HG02840 (cell line): ENCODE data around the gene APCDD1.

ENCODE experiments used
- ATAC-seq: cut with Tn5 transposase; IDR thresholded peaks from one replicate; pipeline ENCODE4 v1.9.1; 2021; ENCODE audit warnings: mild to moderate bottlenecking, moderate library complexity, moderate number of reproducible peaks; ENCODE audit not compliant: unreplicated experiment, low FRiP score

The APCDD1 gene

DNA sequence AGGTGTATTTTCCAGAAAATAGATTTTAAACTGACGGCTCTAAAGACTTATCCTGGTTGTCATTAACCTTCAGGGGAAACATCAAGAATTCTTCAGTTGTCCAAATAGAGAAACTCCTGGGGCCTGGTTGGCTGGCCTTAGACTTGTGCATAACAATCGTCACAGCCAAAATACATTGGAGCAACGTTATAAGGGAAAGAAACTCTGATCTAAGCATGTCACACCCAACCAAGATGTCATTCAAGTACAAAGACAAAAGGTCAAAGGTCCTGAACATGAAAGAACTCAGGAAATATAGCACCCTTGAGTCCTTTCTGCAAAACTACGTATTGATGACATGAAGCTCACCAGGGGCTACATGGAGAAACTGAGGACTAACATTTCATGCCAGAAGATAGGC is 23.8 kb upstream of the APCDD1 start:
- no peak for ATAC-seq

DNA sequence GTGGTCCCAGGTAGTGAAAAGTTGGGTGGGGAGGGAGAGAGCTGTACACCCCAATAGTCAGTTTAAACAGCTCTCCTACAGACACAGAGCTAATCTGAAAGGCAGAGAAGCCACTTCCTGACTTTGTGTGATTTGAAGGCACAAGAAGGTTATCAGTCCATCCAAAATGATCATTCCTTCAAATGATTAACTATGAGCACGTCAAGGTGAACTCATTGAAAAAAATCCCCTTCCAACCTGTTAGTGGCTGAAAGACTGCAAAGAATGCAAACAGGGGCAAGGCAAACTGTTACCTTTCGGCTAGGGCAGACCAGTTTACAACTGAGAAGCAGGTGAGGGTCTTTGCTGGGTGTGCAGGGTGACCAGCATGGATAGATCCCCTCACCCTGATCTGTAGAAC is 22.8 kb upstream of the APCDD1 start:
- no peak for ATAC-seq

DNA sequence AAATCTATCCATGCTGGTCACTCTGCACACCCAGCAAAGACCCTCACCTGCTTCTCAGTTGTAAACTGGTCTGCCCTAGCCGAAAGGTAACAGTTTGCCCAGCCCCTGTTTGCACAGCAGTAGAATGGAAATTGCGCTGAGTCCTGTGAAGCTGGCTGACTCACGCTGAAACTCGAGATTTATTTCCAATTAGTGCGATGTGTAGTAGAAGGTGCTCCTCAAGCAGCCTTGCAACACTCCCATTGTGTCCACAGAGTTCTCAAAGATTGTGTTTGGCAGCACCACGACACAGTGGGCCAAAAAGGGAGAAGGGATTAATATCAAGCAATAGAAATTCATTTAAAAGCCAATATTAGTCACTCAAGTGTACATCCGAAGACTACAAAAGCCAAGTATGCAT is 21.7 kb upstream of the APCDD1 start:
- no peak for ATAC-seq

DNA sequence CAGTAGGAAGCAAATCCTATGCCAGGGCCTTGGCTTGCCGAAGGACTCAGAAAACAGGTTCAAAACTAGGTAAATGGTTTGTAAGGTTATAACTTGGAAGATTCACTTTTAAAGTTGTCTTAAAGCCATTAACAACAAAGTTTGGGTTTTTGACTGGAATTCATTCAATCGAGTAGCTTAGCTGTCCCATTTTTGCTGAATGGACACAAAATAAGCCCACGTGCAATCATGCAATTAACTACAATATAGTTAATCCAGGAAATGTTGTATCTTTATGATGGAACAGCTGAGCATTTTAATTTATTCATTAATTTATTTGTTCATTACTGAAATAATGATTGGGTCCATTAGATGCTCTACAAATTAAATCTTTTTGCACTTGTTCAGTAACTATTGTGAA is 18.3 kb upstream of the APCDD1 start:
- ATAC-seq: no peak

DNA sequence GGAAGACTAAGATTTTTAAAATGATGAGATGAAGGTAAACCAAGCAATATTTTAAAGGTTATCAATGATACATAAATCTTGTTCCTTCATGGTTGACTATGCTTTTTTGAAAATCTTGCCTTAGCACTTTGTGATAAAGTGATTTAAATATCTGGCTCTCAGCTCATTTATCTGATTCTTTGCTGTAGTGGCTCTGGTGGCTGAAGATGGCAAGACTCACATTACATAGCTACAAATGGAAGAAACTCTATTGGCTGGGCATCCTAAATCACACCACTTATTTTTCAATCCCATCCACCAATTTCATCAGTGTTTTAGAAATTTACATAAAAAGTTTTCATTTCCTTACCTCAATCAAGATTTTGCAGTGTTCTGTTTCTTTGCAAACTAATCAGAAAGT is 16.6 kb upstream of the APCDD1 start:
- no peak for ATAC-seq

DNA sequence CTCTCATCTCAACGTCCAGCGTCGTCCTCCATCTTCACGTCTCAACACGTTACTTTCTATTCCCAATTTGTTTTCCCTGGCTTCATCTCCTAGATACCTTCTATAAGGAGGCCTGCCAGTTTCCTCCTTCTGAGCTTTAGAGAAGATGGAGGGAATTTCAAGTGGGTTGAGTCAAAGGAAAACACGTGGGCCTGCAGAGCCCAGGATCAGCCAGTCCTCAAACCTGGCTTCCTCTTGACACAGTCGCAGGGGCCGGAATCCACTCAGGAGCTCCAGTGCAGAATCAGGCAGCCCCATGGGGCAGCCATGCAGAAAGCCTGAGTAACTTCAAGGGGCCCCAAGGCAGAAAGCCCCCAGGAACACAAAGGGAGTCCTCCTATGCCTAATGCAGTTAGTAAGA is 14.5 kb upstream of the APCDD1 start:
- no peak for ATAC-seq

DNA sequence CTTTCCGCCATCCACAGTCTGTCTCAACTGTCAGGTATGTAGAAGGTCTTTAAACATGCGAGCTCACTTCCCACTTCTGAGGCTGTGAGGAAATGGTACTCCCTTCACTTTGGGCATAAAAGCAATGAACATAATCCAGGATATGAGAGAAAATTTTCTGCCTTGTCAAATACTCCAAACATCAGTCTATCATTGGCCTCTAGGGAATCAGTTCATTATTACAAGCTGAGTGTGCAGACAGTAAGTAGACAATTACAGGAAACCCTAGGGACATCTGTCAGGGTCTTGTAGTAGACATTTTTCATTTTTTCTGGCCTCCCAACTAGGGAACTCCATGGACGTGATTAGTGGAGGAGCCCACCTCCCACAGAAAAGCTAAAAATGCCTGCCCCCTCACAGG is 13.6 kb upstream of the APCDD1 start:
- no peak for ATAC-seq

DNA sequence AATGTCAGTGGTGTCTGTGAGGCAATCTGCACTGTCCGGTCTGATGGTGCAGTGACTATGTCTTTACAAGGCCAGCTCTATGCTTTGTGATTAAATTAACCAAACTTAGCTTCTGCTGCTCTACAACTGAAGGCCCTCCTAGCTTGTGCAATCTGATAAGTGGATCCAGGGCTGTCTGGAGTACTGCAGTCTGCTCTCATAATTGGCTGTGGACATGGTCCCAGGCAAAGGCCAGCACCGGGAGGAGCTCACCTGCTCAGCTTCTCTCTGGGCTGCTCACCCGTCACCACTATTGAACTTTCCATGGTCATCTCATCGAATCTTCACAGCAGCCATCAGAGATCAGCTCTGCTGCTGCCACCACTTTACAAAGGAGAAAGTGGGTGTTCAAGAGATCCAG is 13.0 kb upstream of the APCDD1 start:
- ATAC-seq: no peak

DNA sequence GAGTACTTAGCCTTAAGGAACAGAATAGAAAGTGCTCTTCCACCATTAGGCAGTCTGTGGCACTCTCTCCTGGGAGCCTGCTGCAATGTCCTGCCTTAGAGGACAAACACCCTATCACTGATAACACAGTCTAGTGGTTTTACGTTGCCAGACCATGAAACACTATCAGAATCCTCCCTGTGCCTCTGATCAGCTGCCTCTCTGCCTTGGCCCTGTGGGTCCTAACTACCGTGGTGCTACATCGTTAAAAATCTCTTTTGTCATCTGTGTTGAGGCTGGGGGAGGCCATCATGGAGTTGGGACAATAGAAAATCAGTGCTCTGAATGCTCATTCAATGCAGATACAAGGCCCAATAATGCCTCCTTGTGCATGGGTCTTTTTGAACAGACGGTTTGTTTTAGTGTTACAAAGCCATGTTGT is 11.9 kb upstream of the APCDD1 start:
- no peak for ATAC-seq

DNA sequence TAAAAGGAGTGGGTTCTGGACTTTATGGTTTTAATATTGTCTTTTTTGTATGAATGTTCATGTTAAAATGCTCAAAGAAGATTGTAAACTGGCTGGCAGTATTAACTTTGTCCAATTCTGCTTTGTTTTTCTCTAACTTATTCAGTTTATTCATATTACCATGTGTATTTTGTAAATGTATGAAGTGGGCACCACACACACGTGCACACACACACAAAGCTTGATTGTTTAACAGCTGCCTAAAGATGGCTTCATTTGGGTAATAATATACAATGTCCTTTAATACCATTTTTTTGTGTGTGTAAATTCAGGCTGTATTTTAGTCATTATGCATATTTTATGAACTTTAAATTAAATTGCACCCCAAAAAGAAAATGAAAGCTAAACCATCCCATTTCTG is 11.4 kb upstream of the APCDD1 start:
- ATAC-seq: no peak

DNA sequence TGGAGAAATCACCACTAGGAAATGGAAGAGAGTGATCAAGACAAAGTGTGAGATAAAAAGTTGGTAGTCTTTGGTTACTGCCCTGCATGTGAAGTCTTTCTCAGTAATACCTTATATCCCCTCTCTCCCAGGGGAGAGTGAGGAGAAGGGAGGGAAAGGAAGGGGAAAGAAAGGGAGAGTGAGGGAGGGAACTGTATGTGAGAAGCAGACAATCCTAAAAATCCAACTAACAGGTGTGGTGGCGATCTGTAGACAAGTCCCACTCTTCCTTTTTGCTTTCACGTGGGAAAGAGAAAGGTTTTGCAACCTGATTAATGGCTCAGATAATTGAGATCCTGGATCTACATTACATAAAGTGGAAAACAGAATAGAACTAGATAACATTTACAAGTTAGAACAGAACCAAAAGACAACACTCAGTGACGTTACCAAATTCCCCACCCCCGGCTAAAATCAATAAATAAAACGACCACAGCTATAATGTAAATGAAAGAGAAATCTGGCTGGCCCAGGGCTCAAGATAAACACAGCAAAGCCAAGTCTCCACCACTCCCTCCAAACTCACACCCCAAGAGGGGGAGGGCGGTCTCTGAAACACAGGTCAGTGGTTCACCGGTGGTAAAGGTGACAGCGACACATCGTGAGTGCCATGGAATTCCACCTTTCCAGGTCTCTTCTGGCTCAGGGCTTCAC is 10.0 kb upstream of the APCDD1 start:
- no peak for ATAC-seq

DNA sequence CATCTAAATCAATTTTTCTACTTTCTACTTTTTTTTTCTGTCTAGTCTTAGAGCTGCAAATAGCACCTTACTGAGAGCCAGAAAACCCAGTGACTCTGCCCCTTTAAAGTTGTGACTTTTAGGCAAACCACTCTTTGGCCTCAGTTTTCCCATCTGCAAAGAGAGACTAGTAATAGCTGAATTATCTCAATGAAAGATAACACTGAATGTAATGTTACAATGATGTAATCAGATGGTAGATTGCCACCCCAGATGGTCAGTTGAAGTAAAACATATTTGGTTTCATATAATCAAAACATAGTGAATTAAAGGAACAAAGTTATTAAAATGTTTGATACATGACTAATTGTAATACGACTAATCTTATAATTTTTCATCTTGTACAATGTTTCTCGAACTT is 5.0 kb upstream of the APCDD1 start:
- ATAC-seq: no peak

DNA sequence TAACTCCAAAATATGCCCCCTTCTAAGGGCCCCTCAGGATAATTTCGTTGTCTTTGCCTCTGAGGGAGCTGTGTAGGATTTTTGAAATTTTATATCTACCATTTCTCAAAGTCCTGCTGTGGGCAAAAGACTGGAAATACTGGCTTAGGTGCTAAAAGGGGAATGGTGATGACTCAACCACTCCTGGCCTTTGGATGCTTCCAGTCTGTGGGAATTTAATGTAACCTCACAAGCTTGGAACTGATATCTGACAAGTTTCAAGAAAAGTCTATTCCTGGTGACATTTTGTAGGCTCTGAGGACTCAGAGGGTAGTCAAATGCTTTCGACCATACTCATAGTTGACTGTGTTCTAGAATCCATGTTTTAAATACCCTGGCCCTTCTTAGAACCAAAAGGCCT is 3.4 kb upstream of the APCDD1 start:
- no peak for ATAC-seq

DNA sequence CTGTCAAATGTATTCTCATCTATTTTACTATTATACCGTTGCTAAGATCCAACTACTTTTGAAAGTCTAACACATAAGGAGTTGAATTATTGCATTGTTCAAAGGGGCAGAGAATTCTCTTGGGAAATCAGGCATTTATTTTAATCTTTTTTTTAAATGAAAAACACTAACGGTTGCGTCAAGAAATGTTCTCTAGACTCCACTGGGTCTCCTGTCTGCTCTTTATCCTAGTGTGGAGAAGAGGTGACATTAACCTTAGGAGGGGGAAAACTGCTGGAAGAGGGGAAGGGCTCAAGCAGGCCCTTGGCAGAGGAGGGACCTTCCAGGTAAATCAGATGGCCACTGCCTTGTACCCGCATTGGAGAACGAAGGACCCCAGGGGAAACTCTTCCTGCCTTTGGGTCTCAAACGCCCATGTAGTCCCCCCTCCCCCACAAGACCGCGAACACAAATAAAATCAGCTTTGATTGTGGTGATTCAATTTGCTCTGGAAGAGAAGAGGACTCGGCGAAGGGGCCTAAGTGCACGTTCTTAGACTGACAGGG is 1.1 kb upstream of the APCDD1 start:
- no peak for ATAC-seq

DNA sequence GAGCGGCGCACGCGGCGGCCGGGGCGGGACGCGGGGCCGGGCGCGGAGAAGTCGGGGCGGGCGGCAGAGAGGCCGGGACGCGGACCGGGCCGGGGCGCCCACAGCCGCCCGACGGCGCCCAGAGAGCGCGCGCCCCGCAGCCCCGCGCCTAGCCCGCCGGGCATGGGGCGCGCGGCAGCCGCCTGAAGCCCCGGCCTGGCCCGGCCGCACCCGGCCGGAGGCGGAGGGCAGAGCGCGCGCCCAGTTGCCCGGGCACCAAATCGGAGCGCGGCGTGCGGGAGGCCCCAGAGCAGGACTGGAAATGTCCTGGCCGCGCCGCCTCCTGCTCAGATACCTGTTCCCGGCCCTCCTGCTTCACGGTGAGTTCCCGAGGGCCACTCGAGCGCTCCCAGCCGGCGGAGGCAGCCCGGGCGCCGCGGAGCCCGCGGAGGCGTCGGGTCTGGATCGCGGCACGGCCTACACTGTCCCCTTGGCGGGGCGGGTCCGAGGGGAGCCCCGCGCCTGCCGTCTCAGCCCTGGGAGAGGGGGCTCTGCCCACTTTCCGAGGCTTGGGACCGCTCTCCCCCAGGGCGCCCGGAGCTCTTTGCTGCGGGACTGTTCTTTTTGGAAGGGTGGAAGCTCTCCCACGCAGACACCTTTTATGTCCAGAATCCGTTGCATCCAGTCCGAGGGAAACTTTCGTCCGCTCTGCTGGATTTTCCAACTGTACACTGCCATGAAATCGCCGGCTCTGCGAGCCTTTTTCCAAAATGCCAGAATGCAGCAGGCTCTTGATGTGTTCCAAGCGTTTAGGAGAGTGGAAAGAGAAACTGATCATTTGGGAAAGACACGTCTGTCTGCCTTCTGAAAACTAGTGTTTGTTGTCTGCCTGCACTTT is 484 bp downstream of the APCDD1 start:
- no peak for ATAC-seq

DNA sequence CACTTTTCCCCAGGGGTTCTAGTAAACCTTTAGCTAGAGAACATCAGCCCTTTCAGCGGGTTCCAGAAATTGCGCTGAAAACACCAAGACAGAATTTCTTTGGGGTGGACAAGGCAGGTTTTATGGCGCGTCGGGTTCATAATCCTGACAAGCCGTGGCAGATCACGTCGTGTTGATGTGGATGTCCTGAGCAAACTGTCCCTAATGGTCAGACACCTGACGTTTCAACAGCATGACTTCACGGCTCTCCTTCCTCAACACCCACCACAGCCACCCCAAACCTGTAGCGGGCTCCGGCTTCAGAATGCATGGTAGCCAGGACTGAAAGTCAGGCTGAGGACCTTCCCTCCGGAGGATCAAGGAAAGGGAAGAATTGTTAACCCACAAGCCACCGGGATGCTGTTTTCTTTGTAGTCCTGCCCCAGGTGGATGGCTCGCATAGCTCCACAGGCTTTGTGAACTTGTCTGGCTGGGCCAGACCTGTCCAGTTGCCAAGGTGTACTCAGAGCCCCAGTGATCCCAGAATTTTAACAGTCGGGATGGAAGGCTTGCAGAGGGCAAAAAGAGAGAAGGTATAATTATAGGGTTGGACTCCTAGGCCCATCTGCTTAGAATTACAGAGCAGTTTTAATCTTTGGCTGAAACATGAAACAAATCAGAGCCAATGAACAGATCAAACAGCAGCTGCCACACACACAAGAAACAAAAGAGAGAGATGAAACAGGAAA is 1.5 kb downstream of the APCDD1 start:
- ATAC-seq: no peak

DNA sequence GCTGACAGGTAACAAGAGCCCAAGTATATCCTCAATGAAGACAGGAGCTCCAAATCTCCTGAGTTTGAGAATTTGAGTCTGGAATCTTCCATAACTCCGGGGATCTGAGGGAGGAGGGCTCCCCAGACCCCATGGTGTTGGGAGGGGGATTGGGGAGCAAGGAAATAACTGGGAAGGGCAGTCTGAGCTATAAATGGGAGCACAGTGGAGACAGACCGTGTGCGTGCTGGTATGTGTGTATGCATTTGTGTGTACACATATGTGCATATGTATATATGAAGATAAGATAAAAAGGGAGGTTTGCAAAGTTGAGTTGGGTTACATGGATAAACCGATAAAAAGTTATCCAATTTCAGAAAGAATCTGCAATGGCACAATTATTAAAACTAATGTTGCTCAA is 2.3 kb downstream of the APCDD1 start:
- no peak for ATAC-seq

DNA sequence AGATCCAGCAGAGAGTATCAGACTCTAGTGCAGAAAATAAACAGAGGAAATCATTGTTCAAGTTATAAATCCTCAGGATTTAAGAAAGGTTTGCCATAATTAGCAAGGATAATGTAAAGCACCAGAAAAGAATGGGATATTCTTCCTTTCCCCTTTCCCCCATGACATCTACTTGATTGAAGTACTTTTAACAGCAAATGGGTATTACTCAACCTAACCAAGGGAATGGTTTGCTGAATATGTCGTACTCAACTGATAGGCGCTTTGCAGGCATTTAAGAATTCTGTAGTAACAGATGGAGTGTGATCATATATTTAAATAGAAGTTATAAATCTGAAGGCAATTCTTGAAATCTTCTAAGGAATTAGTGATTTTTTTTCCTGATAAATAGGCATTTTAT is 2.7 kb downstream of the APCDD1 start:
- no peak for ATAC-seq

DNA sequence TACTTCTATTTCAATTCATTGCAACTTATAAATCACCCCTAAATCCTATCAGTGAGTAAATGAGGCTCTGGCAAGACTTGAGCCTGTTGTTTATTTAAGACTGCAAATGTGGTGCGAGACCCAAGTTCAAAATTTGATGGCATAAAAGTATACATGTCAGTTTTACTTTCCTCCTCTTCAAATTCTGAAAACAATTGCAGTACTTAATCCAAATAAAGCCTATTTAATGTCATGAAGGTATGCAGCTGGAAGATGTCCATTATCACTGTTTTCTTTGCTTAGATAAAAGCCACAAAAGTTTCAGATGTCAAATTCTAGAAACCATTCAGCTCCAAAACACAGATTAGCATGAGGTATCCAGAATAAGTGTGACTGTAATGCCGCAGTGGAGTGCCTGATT is 3.3 kb downstream of the APCDD1 start:
- ATAC-seq: no peak

DNA sequence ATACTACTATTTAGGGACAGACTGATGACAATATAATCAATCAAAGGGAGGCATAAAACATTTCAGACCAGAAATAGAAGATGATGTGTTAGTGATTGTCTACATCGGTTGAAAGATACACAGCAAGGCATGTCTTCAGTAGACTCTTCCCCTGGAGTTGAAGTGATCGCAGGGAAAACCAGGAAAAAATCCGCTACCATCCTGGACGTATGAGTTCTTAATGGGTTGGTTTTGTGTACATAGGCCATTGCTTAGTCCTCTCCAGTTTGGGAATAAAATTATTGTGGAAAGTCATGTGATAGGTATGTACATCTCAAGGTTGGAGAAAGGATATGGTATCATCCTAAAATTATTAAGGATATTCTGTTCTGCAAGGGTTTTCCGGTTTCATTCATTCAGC is 4.3 kb downstream of the APCDD1 start:
- no peak for ATAC-seq

DNA sequence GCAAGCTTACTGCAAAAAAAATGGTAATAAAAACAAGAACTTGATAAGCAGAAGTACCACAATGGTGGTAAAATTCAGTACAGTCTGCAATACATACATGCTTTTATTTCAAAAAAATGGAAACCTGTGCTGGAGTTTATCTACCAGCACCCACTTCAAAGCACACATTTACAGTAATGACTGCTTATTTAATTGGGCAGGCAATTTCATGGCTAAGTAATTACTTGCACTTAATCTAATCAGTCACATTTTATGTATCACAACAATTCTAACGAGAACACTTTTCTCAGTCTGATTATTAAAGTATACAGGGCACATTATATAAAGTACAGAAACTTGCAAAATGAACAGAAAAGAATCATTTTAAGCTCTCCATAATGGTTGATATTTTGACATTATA is 5.2 kb downstream of the APCDD1 start:
- no peak for ATAC-seq
